Measurements from ENCODE around the gene MB21D2. TPM values are rescaled to one million over a fixed set of nuclear protein-coding genes. Genes with fewer than 3 reads are reported as not detected.

MB21D2 gene
- total and polyA plus RNA-seq, 2 donors (not counting 1 experiment from before 2014, with no cell fraction given) = 0.03 to 0.20 TPM

GRCh38 chr3:192942625-192943024 is 25.0 kb upstream of the MB21D2 start:
- no peaks in the 10 kb centered on the region for H3K9me3 ChIP-seq (ENCODE audit: control extremely low read depth in 1 of 3, control insufficient read depth in 2 of 3, insufficient read depth in 1 of 3, low read length in 2 of 3)
- intact Hi-C loops (cut with micrococcal nuclease) = no loop called here
- ATAC-seq (ENCODE audit: low read depth) = no peak
- CTCF ChIA-PET = no interaction called here
- no peak for TF ChIP-seq EZH2 (IDR thresholded peaks at IDR 0.05; ENCODE audit: borderline replicate concordance, insufficient read depth, low read depth, low read length, poor library complexity, severe bottlenecking)
- no peak for TF ChIP-seq CTCF (IDR thresholded peaks at IDR 0.05)
- no peaks in the 10 kb centered on the region for H4K20me1 ChIP-seq (ENCODE audit: control insufficient read depth, insufficient read depth, low read length, poor library complexity, severe bottlenecking)
- H3K9ac ChIP-seq (ENCODE audit: low read length) = no peak overlapping the region
- H2AFZ ChIP-seq (ENCODE audit: insufficient read depth, low read depth, low read length, poor library complexity, severe bottlenecking) = no peak overlapping the region
- no peak overlapping the region for H3K4me3 ChIP-seq (ENCODE audit: control extremely low read depth in 1 of 5, extremely low read depth in 1 of 5, insufficient read depth in 1 of 5, low read depth in 2 of 5, low read length in 4 of 5)
- no peak overlapping the region for H3K27ac Mint-ChIP-seq
- H3K4me1 ChIP-seq (ENCODE audit: control insufficient read depth in 2 of 2, insufficient read depth in 2 of 2, low read length in 2 of 2) = no peaks in the 10 kb centered on the region
- H3K4me2 ChIP-seq (replicated peaks; ENCODE audit: low read depth, low read length, poor library complexity, severe bottlenecking) = no peak overlapping the region
- peaks cover 12% of the 10 kb centered on the region for H3K27me3 Mint-ChIP-seq
- POLR2A ChIA-PET = no interaction called here
- no peaks in the 10 kb centered on the region for H3K79me2 ChIP-seq (ENCODE audit: control insufficient read depth, insufficient read depth, low read length)
- no peaks in the 10 kb centered on the region for H3K9me3 Mint-ChIP-seq (ENCODE audit: insufficient read depth)
- H3K27ac ChIP-seq (ENCODE audit: low read length in 2 of 2) = no peak overlapping the region
- no peak for DNase-seq
- no peak overlapping the region for H3K4me3 Mint-ChIP-seq
- no peaks in the 10 kb centered on the region for H3K27me3 ChIP-seq (replicated peaks in 1 of 4; ENCODE audit: control extremely low read depth in 1 of 4, control insufficient read depth in 3 of 4, insufficient read depth in 4 of 4, low read length in 3 of 4)
- no CpG with 5 or more reads among the region's 2 CpGs for WGBS (ENCODE audit: insufficient coverage)
- no peaks in the 10 kb centered on the region for H3K36me3 ChIP-seq (replicated peaks in 1 of 2; ENCODE audit: control extremely low read depth in 1 of 2, control insufficient read depth in 1 of 2, extremely low read depth in 1 of 2, insufficient read depth in 2 of 2, low read length in 1 of 2)
- H3K4me1 Mint-ChIP-seq = no peaks in the 10 kb centered on the region

GRCh38 chr3:192940129-192940528 is 22.5 kb upstream of the MB21D2 start:
- H3K4me2 ChIP-seq (replicated peaks; ENCODE audit: low read depth, low read length, poor library complexity, severe bottlenecking) = no peak overlapping the region
- CTCF ChIA-PET = no interaction called here
- H3K27ac ChIP-seq (ENCODE audit: low read length in 2 of 2) = no peak overlapping the region
- DNase-seq = no peak
- no peak overlapping the region for H2AFZ ChIP-seq (ENCODE audit: insufficient read depth, low read depth, low read length, poor library complexity, severe bottlenecking)
- POLR2A ChIA-PET = no interaction called here
- H3K9ac ChIP-seq (ENCODE audit: low read length) = no peak overlapping the region
- no peaks in the 10 kb centered on the region for H3K36me3 ChIP-seq (replicated peaks in 1 of 2; ENCODE audit: control extremely low read depth in 1 of 2, control insufficient read depth in 1 of 2, extremely low read depth in 1 of 2, insufficient read depth in 2 of 2, low read length in 1 of 2)
- Mint-ChIP-seq H3K4me3 (no peak overlapping the region), H3K4me1 (no peaks in the 10 kb centered on the region), H3K27ac (no peak overlapping the region), H3K27me3 (peaks cover 8% of the 10 kb centered on the region), H3K9me3 (ENCODE audit: insufficient read depth) (no peaks in the 10 kb centered on the region)
- WGBS (ENCODE audit: insufficient coverage) = no CpG with 5 or more reads among the region's 4 CpGs
- no peak for ATAC-seq (ENCODE audit: low read depth)
- H3K79me2 ChIP-seq (ENCODE audit: control insufficient read depth, insufficient read depth, low read length) = no peaks in the 10 kb centered on the region
- H3K4me1 ChIP-seq (ENCODE audit: control insufficient read depth in 2 of 2, insufficient read depth in 2 of 2, low read length in 2 of 2) = no peaks in the 10 kb centered on the region
- TF ChIP-seq CTCF (IDR thresholded peaks at IDR 0.05) = no peak
- no peak for TF ChIP-seq EZH2 (IDR thresholded peaks at IDR 0.05; ENCODE audit: borderline replicate concordance, insufficient read depth, low read depth, low read length, poor library complexity, severe bottlenecking)
- H3K4me3 ChIP-seq (ENCODE audit: control extremely low read depth in 1 of 5, extremely low read depth in 1 of 5, insufficient read depth in 1 of 5, low read depth in 2 of 5, low read length in 4 of 5) = no peak overlapping the region
- no peaks in the 10 kb centered on the region for H4K20me1 ChIP-seq (ENCODE audit: control insufficient read depth, insufficient read depth, low read length, poor library complexity, severe bottlenecking)
- H3K9me3 ChIP-seq (ENCODE audit: control extremely low read depth in 1 of 3, control insufficient read depth in 2 of 3, insufficient read depth in 1 of 3, low read length in 2 of 3) = no peaks in the 10 kb centered on the region
- intact Hi-C loops (cut with micrococcal nuclease) = no loop called here
- H3K27me3 ChIP-seq (replicated peaks in 1 of 4; ENCODE audit: control extremely low read depth in 1 of 4, control insufficient read depth in 3 of 4, insufficient read depth in 4 of 4, low read length in 3 of 4) = no peaks in the 10 kb centered on the region

All from B cell (primary cell).